ENCODE measurements around the gene EXOSC5. TPM values are rescaled to one million over a fixed set of nuclear protein-coding genes. Genes with fewer than 3 reads are reported as not detected.

EXOSC5 gene
- total and polyA plus RNA-seq, 9 of the 15 experiments (the other 6 are each of a cell fraction or from before 2014, with no cell fraction given): 10.9 to 75.5 (median 37.8) TPM

GRCh38 chr19:41414461-41414860 lies 17.3 kb upstream of the EXOSC5 start:
- peaks cover 7% of the 10 kb centered on the region in 2 experiments; a peak in 4 of 5 replicates for H3K4me1 ChIP-seq (replicated peaks in 1 of 2; ENCODE audit: control insufficient read depth in 2 of 2, insufficient read depth in 2 of 2, low read length in 2 of 2)
- no peaks in the 10 kb centered on the region for H3K9me3 ChIP-seq (replicated peaks; ENCODE audit: control insufficient read depth, insufficient read depth, low read depth, low read length)
- no peaks in the 10 kb centered on the region for H4K20me1 ChIP-seq (replicated peaks; ENCODE audit: control insufficient read depth, insufficient read depth, low read length)
- FAIRE-seq: no peak
- H3K36me3 ChIP-seq (ENCODE audit: control insufficient read depth, insufficient read depth, low read length): peaks cover 34% of the 10 kb centered on the region; the same call in 1 of the 3 replicates
- H3K27ac ChIP-seq (ENCODE audit: extremely low read depth, low read depth, low read length): no peak overlapping the region
- no peak for DNase-seq (ENCODE audit: extremely low read depth in 1 of 4, low spot score in 3 of 4)
- CTCF ChIA-PET (ENCODE audit: low intra/inter-chr PET ratio): no interaction called here
- no peak overlapping the region for H3K9ac ChIP-seq (ENCODE audit: insufficient read depth in 1 of 2, low read depth in 2 of 2, low read length in 2 of 2)
- intact Hi-C loops (cut with micrococcal nuclease) (no loop called here), in situ Hi-C loops (cut with MboI) (no loop called here)
- no peak overlapping the region for H3K4me2 ChIP-seq (ENCODE audit: insufficient read depth, low read length)
- no peaks in the 10 kb centered on the region for H3K9me1 ChIP-seq (ENCODE audit: control insufficient read depth, insufficient read depth, low read length)
- H3K4me3 ChIP-seq: no peak overlapping the region
- no peaks in the 10 kb centered on the region for H3K27me3 ChIP-seq (ENCODE audit: control insufficient read depth in 2 of 2, insufficient read depth in 2 of 2, low read length in 2 of 2)
- TF ChIP-seq ZNF766 (CRISPR knock-in tag; conservative IDR thresholded peaks at IDR 0.05) (no peak), EZH2 (IDR thresholded peaks at IDR 0.05; ENCODE audit: borderline replicate concordance, low read depth, low read length) (no peak), ZNF146 (CRISPR knock-in tag; IDR thresholded peaks at IDR 0.05; ENCODE audit: unreplicated experiment) (no peak)
- 80% methylated on average over 7 of the region's 9 CpGs for WGBS (ENCODE audit: insufficient coverage, low coverage, missing lambda C conversion rate)
- POLR2A ChIA-PET: no interaction called here
- no TSS peak for BruUV-seq (replicated peaks)
- H3K79me2 ChIP-seq (ENCODE audit: control insufficient read depth, insufficient read depth, low read length): no peaks in the 10 kb centered on the region
- ATAC-seq: no peak
- H2AFZ ChIP-seq (ENCODE audit: low read depth, low read length): no peak overlapping the region

DNA sequence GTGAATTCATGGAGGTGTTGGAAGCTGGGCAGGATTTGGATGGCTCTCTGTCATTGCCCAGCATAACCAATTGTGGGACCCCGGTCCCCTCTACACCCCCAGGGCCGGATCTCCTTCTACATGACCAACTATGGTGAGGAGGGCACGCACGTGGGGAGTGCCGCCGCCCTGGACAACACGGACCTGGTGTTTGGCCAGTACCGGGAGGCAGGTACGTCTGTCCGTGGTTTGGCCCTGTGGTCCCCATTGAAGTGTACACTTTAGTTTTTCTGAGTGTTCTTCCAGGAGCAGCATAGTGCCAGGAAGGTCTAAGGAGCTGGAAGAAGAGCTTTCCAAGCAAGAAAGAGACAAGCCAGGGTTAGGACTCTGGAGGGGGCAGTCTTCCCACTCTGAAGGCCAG lies 16.8 kb upstream of the EXOSC5 start:
- POLR2A ChIA-PET: no interaction called here
- in situ Hi-C loops (cut with MboI): no loop called here
- 92% methylated on average over 7 of the region's 10 CpGs for WGBS (ENCODE audit: insufficient coverage, low coverage, missing lambda C conversion rate)
- TF ChIP-seq CTCF (IDR thresholded peaks at IDR 0.05 in 2 of 3, conservative IDR thresholded peaks at IDR 0.05 in 1 of 3; ENCODE audit: insufficient read depth in 2 of 3, low read depth in 1 of 3, low read length in 3 of 3): no peak
- TF ChIP-seq ZNF655 (CRISPR knock-in tag; IDR thresholded peaks at IDR 0.05): no peak
- TF ChIP-seq, protein P1, sequence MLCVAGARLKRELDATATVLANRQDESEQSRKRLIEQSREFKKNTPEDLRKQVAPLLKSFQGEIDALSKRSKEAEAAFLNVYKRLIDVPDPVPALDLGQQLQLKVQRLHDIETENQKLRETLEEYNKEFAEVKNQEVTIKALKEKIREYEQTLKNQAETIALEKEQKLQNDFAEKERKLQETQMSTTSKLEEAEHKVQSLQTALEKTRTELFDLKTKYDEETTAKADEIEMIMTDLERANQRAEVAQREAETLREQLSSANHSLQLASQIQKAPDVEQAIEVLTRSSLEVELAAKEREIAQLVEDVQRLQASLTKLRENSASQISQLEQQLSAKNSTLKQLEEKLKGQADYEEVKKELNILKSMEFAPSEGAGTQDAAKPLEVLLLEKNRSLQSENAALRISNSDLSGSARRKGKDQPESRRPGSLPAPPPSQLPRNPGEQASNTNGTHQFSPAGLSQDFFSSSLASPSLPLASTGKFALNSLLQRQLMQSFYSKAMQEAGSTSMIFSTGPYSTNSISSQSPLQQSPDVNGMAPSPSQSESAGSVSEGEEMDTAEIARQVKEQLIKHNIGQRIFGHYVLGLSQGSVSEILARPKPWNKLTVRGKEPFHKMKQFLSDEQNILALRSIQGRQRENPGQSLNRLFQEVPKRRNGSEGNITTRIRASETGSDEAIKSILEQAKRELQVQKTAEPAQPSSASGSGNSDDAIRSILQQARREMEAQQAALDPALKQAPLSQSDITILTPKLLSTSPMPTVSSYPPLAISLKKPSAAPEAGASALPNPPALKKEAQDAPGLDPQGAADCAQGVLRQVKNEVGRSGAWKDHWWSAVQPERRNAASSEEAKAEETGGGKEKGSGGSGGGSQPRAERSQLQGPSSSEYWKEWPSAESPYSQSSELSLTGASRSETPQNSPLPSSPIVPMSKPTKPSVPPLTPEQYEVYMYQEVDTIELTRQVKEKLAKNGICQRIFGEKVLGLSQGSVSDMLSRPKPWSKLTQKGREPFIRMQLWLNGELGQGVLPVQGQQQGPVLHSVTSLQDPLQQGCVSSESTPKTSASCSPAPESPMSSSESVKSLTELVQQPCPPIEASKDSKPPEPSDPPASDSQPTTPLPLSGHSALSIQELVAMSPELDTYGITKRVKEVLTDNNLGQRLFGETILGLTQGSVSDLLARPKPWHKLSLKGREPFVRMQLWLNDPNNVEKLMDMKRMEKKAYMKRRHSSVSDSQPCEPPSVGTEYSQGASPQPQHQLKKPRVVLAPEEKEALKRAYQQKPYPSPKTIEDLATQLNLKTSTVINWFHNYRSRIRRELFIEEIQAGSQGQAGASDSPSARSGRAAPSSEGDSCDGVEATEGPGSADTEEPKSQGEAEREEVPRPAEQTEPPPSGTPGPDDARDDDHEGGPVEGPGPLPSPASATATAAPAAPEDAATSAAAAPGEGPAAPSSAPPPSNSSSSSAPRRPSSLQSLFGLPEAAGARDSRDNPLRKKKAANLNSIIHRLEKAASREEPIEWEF (CRISPR knock-in tag; IDR thresholded peaks at IDR 0.05): no peak
- TF ChIP-seq SAFB2 (IDR thresholded peaks at IDR 0.05; ENCODE audit: borderline replicate concordance, low read depth, low read length, severe bottlenecking): no peak

More for the DNA sequence above, 16.8 kb upstream of the EXOSC5 start:
- Histone ChIP-seq H3K79me2 (ENCODE audit: control insufficient read depth, insufficient read depth, low read length) (no peaks in the 10 kb centered on the region), H3K4me1 (replicated peaks in 1 of 2; ENCODE audit: control insufficient read depth in 2 of 2, insufficient read depth in 2 of 2, low read length in 2 of 2) (peaks cover 7 to 12% of the 10 kb centered on the region in 2 experiments; a peak in 4 of 5 replicates), H3K9me3 (replicated peaks; ENCODE audit: control insufficient read depth, insufficient read depth, low read depth, low read length) (no peaks in the 10 kb centered on the region), H4K20me1 (replicated peaks; ENCODE audit: control insufficient read depth, insufficient read depth, low read length) (no peaks in the 10 kb centered on the region), H3K27ac (ENCODE audit: extremely low read depth, low read depth, low read length) (no peak overlapping the region), H3K27me3 (ENCODE audit: control insufficient read depth in 2 of 2, insufficient read depth in 2 of 2, low read length in 2 of 2) (no peaks in the 10 kb centered on the region), H3K36me3 (ENCODE audit: control insufficient read depth, insufficient read depth, low read length) (peaks cover 32% of the 10 kb centered on the region; the same call in 1 of the 3 replicates), H3K4me2 (ENCODE audit: insufficient read depth, low read length) (no peak overlapping the region), H3K9me1 (ENCODE audit: control insufficient read depth, insufficient read depth, low read length) (no peaks in the 10 kb centered on the region), H3K4me3 (no peak overlapping the region), H3K9ac (ENCODE audit: insufficient read depth in 1 of 2, low read depth in 2 of 2, low read length in 2 of 2) (no peak overlapping the region), H2AFZ (ENCODE audit: low read depth, low read length) (no peak overlapping the region)
- no peak for FAIRE-seq
- no peak for ATAC-seq
- CTCF ChIA-PET (ENCODE audit: low intra/inter-chr PET ratio): no interaction called here
- intact Hi-C loops (cut with micrococcal nuclease): no loop called here
- no peak for DNase-seq (ENCODE audit: extremely low read depth in 1 of 4, low spot score in 3 of 4)
- BruUV-seq (replicated peaks): no TSS peak
